ENCODE measurements around the gene TOP1.
"Not testable (repeated sequence)": the region's sequence is repeated elsewhere in the genome, so short reads cannot be mapped to it uniquely, and the experiment has no call there.

TOP1 gene

DNA sequence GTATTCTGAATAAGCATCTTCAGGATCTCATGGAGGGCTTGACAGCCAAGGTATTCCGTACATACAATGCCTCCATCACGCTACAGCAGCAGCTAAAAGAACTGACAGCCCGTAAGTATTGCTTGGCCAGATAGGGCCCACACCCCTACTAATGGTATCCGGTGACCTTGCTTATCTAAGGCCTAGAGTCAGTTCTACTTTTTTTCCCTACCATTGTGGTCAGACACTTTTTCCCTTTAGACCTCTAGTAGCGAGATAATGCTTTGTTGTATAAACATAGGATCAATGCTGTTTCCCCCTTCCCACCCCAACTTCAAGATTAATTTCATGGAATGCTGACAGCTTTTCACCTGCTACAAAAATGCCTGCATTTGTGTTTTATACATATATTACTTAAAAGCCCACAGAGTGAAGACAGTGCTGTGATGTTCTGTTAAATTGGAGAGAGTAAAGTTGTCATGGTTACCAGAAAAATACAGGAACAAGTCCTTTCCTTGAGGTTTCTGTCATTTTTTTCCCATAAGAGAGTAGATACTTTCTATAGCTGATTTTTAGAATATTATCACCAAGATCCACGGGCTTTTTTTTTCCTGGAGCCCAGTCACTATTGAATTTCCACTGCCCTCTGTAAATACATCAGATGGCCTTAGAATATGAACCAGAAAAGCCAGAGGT lies 87.8 kb downstream of the TOP1 start:
- no peak overlapping the region for H3K4me3 ChIP-seq (ENCODE audit: low read depth, low read length)
- DNase-seq (ENCODE audit: low read depth) = no peak
- TF ChIP-seq, protein P1, sequence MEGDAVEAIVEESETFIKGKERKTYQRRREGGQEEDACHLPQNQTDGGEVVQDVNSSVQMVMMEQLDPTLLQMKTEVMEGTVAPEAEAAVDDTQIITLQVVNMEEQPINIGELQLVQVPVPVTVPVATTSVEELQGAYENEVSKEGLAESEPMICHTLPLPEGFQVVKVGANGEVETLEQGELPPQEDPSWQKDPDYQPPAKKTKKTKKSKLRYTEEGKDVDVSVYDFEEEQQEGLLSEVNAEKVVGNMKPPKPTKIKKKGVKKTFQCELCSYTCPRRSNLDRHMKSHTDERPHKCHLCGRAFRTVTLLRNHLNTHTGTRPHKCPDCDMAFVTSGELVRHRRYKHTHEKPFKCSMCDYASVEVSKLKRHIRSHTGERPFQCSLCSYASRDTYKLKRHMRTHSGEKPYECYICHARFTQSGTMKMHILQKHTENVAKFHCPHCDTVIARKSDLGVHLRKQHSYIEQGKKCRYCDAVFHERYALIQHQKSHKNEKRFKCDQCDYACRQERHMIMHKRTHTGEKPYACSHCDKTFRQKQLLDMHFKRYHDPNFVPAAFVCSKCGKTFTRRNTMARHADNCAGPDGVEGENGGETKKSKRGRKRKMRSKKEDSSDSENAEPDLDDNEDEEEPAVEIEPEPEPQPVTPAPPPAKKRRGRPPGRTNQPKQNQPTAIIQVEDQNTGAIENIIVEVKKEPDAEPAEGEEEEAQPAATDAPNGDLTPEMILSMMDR (IDR thresholded peaks at IDR 0.05; ENCODE audit: low read depth, low read length, missing control alignments) = no peak

DNA sequence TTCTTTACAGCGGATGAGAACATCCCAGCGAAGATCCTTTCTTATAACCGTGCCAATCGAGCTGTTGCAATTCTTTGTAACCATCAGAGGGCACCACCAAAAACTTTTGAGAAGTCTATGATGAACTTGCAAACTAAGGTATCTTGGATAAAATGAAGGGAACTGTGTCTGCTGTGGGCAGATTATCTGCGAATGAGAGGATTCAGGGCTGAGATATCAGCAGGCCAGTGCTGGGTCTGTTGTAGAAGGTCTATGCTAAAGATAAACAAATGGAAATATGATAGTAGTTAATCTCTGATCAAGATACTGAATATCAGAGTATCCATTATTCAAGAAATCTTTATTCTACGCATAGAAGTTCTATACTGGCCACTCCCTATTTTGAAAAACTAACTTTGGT lies 89.5 kb downstream of the TOP1 start:
- DNase-seq (ENCODE audit: low read depth); H3K4me3 ChIP-seq (ENCODE audit: low read depth, low read length): not testable (repeated sequence)

DNA sequence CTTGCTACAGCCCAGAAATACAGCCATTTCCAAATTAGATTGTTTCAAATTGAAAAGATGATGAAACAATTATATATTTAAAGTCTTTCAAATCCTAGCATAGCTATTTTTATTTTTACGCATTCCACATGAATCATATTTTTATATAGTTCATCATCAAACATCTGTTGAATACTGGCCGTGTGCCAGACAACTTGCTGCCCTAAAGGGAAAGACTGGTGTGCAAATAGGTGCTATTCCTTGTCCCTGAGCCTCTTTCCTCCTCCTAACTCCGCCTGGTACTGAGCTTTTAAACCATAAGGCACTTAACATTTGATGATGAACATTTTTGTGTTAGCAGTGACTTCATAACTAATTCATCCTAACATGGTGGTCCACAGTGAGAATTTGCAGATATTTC lies 90.0 kb downstream of the TOP1 start:
- H3K4me3 ChIP-seq (ENCODE audit: low read depth, low read length) = no peak overlapping the region
- TF ChIP-seq, protein P1 (IDR thresholded peaks at IDR 0.05; ENCODE audit: low read depth, low read length, missing control alignments) = no peak
- no peak for DNase-seq (ENCODE audit: low read depth)

DNA sequence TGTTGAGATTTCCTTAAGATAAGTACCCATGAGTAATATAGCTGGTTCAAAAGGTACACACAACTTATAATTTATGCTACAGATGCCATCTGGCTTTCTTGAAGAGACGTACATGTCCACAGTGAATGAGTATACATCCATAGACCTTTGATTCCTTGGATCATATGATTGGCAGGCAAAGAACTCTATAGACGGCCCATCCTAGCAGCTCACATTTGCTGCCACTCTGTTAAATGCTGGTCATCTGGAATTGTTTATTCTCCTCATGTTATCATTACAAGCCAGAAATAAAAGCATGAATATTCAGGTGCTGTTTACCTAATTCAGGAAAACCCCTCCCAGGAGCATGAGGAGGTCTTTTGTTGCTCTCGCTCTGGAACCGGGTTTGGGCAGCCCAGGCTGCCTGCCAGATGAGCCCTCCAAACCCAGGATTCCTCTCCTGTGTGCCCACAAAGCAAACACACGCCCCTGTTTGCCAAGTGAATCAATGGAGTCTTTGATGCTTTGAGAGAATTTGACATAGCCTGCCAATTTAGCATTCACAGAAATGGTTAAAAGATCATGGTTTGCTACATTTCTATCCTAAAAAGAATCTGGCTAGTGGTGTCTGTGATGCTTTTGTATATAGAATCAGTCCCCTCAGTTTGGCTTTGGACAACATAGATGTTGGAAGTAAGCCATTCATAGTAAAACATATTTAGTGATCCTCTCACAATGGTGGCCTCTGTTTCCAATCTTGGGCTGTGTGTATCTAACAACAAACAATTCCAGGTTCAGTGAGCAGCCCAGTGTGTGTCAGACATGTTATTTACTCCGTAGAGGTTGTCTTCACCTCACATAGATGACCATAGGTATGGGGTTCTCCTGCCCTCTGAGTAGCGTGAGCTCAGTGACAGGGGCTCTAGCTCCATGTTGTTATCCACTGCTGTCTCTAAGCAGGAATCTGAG lies 91.3 kb downstream of the TOP1 start:
- TF ChIP-seq, protein P1 (IDR thresholded peaks at IDR 0.05; ENCODE audit: low read depth, low read length, missing control alignments) = no peak
- no peak for DNase-seq (ENCODE audit: low read depth)
- H3K4me3 ChIP-seq (ENCODE audit: low read depth, low read length) = no peak overlapping the region

DNA sequence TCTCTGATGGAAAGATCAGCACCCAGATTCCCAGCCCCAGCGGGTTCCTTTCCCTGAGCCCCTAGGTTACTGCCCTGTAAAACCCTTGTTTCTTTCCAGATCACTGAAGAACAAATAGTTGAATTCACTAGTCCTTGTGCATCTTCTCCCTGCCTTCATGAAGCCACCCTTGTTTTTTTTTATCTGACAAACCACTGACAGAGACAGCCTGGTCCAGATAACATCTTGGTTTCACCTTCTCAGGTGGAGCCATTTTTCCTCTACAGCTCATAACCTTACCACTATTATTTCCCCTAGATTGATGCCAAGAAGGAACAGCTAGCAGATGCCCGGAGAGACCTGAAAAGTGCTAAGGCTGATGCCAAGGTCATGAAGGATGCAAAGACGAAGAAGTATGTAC lies 92.8 kb downstream of the TOP1 start:
- H3K4me3 ChIP-seq (ENCODE audit: low read depth, low read length) = no peak overlapping the region
- TF ChIP-seq, protein P1 (IDR thresholded peaks at IDR 0.05; ENCODE audit: low read depth, low read length, missing control alignments) = no peak
- DNase-seq (ENCODE audit: low read depth) = no peak

DNA sequence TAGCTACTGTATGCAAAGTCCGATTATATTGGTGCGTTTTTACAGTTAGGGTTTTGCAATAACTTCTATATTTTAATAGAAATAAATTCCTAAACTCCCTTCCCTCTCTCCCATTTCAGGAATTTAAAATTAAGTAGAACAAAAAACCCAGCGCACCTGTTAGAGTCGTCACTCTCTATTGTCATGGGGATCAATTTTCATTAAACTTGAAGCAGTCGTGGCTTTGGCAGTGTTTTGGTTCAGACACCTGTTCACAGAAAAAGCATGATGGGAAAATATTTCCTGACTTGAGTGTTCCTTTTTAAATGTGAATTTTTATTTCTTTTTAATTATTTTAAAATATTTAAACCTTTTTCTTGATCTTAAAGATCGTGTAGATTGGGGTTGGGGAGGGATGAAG lies 95.0 kb downstream of the TOP1 start:
- H3K4me3 ChIP-seq (ENCODE audit: low read depth, low read length) = no peak overlapping the region
- no peak for DNase-seq (ENCODE audit: low read depth)
- TF ChIP-seq, protein P1 (IDR thresholded peaks at IDR 0.05; ENCODE audit: low read depth, low read length, missing control alignments) = no peak

DNA sequence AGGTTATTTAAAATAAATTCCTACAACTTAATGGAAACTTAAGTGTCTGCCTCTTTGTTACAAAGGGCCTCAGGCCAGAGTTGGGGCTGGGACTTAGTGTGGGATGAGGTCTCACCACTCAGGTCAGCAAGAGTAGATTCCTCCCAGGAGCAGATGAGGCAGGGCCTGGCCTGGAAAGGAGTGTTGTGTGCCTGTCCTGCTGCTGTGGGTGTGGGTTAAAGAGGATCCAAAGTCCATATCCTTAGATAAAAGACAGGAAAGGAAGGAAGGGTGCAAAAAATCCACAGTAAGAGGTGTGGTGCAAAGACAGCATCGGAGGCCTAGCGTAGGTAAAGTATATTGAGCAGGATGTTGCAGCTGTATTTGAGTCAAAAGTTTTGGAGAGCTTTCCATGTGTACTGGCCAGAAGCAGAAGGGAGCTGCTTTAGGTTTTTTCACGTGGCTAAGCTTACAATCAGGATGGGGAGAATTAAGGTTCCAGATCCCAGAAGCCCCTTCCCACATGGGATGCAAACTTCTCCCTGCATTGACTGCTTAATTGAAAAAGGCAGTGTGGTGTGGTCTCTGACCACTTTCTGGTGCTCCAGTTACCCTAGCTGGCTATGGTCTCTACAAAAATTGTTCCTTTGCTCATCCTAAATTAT lies 96.0 kb downstream of the TOP1 start:
- TF ChIP-seq, protein P1 (IDR thresholded peaks at IDR 0.05; ENCODE audit: low read depth, low read length, missing control alignments) = no peak
- DNase-seq (ENCODE audit: low read depth) = no peak
- H3K4me3 ChIP-seq (ENCODE audit: low read depth, low read length) = no peak overlapping the region
